Stomach (tissue), 4 donors: ENCODE data around the gene ADGRG2.

Experiments used
- EP300 ChIP-seq: sonication (generic); formaldehyde crosslinking; IDR thresholded peaks from one replicate; pipeline ENCODE4 v1.6.1; 2017; ENCODE audit warnings: antibody characterized with exemption
- POLR2A ChIP-seq, 4 donors: fragments of 450-650 bp; IDR thresholded peaks; one replicate each; pipeline ENCODE4 v1.6.1; 2016; ENCODE audit warnings: antibody characterized with exemption in 4 of 4, control low read depth in 2 of 4, mild to moderate bottlenecking in 1 of 4, moderate library complexity in 1 of 4
- POLR2AphosphoS5 ChIP-seq, 3 donors: sonication (generic); formaldehyde crosslinking; IDR thresholded peaks; one replicate each; pipeline ENCODE4 v1.6.1; 2016; ENCODE audit warnings: antibody characterized with exemption in 3 of 3
- TF ChIP-seq, protein P1 (sequence below), 7 experiments: fragments of 450-650 bp in 4 of 7; fragments of 200-600 bp in 3 of 7; sonication (generic) in 3 of 7; IDR thresholded peaks; one replicate each; pipeline ENCODE4 v1.5.1; 2016 to 2019; ENCODE audit warnings: antibody characterized with exemption in 7 of 7, control low read depth in 2 of 7, mild to moderate bottlenecking in 1 of 7

DNA sequence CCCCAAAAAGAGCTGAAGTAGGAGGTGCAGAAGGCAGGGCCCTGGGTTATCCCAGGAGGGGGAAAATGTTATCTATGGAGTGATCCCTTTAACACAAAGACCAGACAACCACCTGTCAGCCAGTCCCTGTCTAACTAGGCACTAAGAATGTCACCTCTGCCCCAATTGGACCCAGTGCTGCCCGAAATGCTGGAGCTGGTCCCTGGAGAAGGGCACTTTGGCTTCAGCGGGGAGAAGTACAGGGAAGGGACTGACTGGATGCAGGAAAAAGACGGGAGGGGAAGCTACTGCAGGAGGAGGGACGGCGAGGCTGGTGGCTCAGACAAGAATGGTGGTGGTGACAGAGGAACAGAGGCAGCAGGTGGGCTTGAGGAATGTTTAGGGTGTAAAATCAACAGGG lies 155.6 kb downstream of the ADGRG2 start:
- TF ChIP-seq, protein P1, sequence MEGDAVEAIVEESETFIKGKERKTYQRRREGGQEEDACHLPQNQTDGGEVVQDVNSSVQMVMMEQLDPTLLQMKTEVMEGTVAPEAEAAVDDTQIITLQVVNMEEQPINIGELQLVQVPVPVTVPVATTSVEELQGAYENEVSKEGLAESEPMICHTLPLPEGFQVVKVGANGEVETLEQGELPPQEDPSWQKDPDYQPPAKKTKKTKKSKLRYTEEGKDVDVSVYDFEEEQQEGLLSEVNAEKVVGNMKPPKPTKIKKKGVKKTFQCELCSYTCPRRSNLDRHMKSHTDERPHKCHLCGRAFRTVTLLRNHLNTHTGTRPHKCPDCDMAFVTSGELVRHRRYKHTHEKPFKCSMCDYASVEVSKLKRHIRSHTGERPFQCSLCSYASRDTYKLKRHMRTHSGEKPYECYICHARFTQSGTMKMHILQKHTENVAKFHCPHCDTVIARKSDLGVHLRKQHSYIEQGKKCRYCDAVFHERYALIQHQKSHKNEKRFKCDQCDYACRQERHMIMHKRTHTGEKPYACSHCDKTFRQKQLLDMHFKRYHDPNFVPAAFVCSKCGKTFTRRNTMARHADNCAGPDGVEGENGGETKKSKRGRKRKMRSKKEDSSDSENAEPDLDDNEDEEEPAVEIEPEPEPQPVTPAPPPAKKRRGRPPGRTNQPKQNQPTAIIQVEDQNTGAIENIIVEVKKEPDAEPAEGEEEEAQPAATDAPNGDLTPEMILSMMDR (IDR thresholded peaks at IDR 0.05), result no peak
- TF ChIP-seq POLR2A (IDR thresholded peaks at IDR 0.05), result no peak
- TF ChIP-seq POLR2AphosphoS5 (IDR thresholded peaks at IDR 0.05), result no peak
- TF ChIP-seq EP300, result no peak
